Motor neuron (in vitro differentiated cells): Measurements from ENCODE around the gene MYO1G. TPM values are rescaled to one million over a fixed set of nuclear protein-coding genes. Genes with fewer than 3 reads are reported as not detected.
"Not testable (repeated sequence)": the region's sequence is repeated elsewhere in the genome, so short reads cannot be mapped to it uniquely, and the experiment has no call there.

Experiments
- ATAC-seq, 8 experiments: fragments of 200-7000 bp; cut with Tn5 transposase; replicated peaks in 6 of 8; 2 replicates each; pipeline ENCODE4 v1.8.0; 2021; ENCODE audit warnings: mild to moderate bottlenecking in 8 of 8, moderate library complexity in 8 of 8
- H3K27ac ChIP-seq, 2 donors: fragments of 250-450 bp; sonication (Bioruptor Pico); 2 replicates each; pipeline ENCODE4 v1.9.0; 2021; ENCODE audit warnings: antibody characterized with exemption in 2 of 2, mild to moderate bottlenecking in 2 of 2, moderate library complexity in 1 of 2
- H3K4me1 ChIP-seq, 2 donors: fragments of 250-450 bp; sonication (Bioruptor Pico); replicated peaks in 1 of 2; 2 replicates each; pipeline ENCODE4 v1.6.1; 2021; ENCODE audit warnings: antibody characterized with exemption in 2 of 2, mild to moderate bottlenecking in 2 of 2, moderate library complexity in 1 of 2
- H3K4me3 ChIP-seq, 5 donors: fragments of 250-450 bp; sonication (Bioruptor Pico); 2 replicates each; pipeline ENCODE4 v1.9.0; 2021; ENCODE audit warnings: antibody characterized with exemption in 5 of 5, mild to moderate bottlenecking in 5 of 5, moderate library complexity in 4 of 5
- WGBS, 10 experiments: fragments of 450-650 bp; shearing (Covaris generic); methylation state at CpG; one replicate each; pipeline ENCODE4 v1.0.0; 2022; 5-methylcytosine and 5-hydroxymethylcytosine counted together
- in situ Hi-C, 9 experiments: fragments of 400-800 bp; cut with MboI; loops; one replicate each; pipeline ENCODE4 v1.15.0; 2021; ENCODE audit warnings: low sequenced_read_pairs in 9 of 9, low pct_unique_long_range_greater_than_20kb in 2 of 9; ENCODE audit not compliant: unreplicated experiment in 9 of 9
- total RNA-seq, 8 experiments: library from RNA; unstranded; fragments of 300-600 nt; gene quantifications; 2 replicates each; pipeline versions ENCODE4 v1.2.3 to v1.2.4, GENCODE V29; 2022

Gene MYO1G
- 1 to 10 TPM in 1 of 8 experiments, under 1 TPM in 7; 0.11 to 1.4 (median 0.46) TPM for total RNA-seq

DNA sequence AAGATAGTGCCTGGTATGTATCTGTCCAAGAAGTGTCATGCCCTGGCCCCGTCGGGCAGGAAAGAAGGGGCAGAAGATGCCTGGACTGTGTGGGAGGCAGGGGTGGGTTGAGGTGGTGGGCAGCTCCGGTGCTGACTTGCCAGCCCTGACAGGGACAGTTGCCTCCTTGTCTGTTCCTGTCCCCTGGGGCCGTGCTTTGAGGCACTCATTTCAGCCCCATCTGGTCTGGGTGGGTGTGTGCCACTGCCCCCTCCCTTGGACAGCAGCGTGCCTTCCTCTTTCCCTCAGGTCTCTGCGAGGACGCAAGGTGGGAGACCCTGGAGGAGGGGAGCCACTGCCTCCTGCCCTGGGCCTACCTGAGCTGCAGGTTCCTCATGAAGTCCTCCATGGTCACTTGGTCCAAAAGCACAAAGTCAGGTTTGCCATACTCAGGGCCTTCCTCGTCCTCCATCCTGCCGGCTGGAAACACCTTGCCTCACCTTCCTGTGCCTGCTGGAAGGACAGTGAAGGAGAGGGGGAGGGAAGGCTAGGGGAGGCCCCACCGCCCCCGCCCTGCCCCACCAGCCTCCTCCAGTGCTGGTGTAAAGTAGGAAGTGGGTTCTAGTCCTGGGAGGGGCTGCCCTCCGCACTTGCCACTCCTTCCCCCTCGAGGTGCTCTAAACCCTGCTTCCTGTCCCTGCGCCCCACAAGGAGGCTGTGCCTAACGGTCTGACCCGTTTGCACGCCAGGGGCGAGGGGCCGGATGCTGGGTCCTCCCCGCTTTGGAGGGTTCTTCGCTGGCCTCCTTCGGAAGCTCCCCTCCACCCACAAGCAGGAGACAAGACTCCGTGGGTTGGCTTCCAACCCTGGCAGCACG is at the start of gene MYO1G:
Gene MYO1G (minus strand): TSS at position 505 of the 856 bp plus-strand sequence. CDS start 54 bp downstream, at position 451.
- in situ Hi-C loops = no loop called here
- 83 to 100% (median 89%) methylated on average over 1 to 7 of the region's 24 CpGs; no CpG with 5 or more reads in 4 of the 10 experiments for WGBS, 10 experiments
- H3K27ac ChIP-seq = no peak within 1 kb of the TSS
- H3K4me3 ChIP-seq = no peak within 1 kb of the TSS
- no peaks in the 10 kb centered on the region for H3K4me1 ChIP-seq
- peak in 1 of 8 experiments; percentile 15 for ATAC-seq

DNA sequence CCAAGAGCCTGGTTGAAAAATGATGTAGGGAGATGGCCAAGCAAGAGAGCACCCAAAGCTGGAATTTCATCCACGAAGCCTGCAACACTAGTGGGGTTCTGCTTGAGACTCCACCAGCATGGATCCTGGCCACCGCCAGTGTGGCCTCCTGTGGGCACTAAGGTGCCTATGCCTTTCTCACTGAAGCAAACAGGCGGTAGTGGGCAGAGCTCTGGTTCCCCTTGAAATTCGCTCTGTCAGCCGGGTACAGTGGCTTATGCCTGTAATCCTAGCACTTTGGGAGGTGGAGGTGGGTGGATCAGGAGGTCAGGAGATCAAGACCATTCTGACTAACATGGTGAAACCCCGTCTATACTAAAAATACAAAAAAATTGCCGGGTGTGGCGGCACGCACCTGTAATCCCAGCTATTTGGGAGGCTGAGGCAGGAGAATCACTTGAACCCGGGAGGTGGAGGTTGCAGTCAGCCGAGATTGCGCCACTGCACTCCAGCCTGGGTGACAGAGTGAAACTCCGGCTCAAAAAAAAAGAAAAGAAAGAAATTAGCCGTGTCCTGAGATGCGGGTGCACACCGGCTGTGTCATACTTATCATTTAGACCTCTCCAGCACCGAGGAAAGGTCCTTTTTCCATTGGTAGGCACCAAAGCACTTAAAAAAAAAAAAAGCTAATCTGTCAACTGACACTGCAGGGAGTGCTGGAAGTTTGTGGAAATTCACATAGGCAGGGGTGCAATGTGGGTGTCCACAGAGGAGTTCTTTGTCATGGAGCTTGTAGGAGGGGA is 49.5 kb upstream of the MYO1G start:
- no peak overlapping the region for H3K27ac ChIP-seq
- no peak overlapping the region for H3K4me3 ChIP-seq
- in situ Hi-C loops = no loop called here
- 80 to 97% (median 90%) methylated on average over 5 to 13 of the region's 17 CpGs; no CpG with 5 or more reads in 4 of the 10 experiments for WGBS, 10 experiments
- ATAC-seq = no peak
- H3K4me1 ChIP-seq = peaks cover 0 to 4% of the 10 kb centered on the region in 2 donors

DNA sequence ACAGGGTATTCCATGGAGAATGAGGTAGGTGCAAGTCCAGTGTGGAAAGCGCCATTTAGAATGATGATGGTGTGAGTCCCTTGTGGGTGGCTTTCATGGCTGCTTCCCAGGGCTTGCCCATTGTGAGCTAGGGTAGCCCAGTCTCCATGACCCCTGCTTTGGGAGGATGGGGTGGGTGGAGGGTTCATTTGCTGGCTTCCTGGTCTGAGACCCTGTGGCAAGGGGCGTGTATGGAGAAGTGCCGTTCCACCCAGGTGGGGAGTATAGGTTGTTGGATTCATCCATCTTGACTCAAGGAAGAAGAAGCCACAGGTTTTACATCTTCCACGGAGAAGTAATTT is 48.9 kb upstream of the MYO1G start:
- H3K4me1 ChIP-seq = peaks cover 0 to 4% of the 10 kb centered on the region in 2 donors
- H3K4me3 ChIP-seq = no peak overlapping the region
- in situ Hi-C loops = no loop called here
- ATAC-seq = no peak
- WGBS, 10 experiments = 80 to 100% (median 100%) methylated on average over 1 to 4 of the region's 4 CpGs; no CpG with 5 or more reads in 6 of the 10 experiments
- no peak overlapping the region for H3K27ac ChIP-seq

DNA sequence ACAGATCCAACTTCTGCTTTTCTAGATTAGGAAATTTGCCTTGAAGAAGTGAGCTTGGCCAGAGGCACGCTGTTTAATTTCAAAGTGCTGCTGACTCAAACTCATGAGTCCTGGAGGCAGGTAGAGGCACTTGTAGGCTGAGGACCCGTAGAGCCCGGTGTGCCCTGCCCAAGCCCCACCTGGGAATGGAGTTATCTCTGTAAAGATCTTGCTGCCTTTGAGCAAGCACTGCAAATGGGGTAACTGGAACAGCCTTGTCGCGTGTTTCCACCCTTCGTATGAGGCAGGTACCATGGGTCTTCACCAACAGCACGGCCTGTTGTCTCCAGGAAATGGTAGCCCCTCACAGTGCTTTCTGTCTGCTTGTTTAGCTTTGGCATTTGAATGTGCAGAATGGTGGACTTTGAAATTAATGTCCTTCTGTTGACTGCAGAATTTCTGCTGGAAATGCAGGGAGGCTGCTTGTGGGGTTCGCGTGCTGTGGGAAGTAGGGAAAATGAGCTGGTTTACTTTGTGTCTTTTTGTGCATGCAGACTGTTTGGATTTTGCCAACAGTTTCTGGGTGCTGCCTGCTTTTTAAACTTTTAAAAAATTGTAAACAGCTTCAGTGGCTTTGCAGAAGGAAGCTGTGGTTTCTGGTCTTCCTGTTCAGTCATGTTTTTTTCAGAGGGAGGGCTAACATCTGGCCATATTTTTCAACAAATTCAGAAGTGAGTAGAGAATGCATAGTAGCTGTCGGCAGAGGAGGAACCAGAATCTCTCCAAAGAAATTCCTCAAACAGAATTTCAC is 48.4 kb upstream of the MYO1G start:
- Histone ChIP-seq H3K27ac (no peak overlapping the region), H3K4me3 (no peak overlapping the region), H3K4me1 (peaks cover 0 to 4% of the 10 kb centered on the region in 2 donors)
- in situ Hi-C loops = no loop called here
- no peak for ATAC-seq
- WGBS, 10 experiments = 0 to 100% (median 93%) methylated on average over 1 to 8 of the region's 10 CpGs

DNA sequence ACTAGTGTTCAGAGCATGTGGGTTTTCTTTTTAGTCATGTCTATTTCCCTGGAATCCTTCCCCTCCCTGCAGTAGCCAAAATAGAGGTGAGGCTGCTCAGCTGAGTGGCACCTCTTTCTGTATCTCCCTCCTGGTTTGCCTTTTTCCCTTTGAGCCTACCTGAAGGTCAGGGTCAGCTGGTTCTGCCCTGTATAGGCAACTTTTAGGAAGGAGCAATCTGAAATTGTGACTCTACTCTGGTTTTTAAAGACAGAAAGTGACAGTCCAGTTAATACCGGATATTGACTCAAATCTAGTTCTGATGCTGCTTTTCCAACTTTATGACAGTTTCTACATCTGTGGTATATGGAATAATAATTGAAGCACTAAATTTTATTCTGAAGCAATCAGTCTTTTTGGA is 47.2 kb upstream of the MYO1G start:
- in situ Hi-C loops = no loop called here
- WGBS, 10 experiments = 80 to 100% (median 100%) methylated on average over 1 of the region's 1 CpG
- no peak for ATAC-seq

DNA sequence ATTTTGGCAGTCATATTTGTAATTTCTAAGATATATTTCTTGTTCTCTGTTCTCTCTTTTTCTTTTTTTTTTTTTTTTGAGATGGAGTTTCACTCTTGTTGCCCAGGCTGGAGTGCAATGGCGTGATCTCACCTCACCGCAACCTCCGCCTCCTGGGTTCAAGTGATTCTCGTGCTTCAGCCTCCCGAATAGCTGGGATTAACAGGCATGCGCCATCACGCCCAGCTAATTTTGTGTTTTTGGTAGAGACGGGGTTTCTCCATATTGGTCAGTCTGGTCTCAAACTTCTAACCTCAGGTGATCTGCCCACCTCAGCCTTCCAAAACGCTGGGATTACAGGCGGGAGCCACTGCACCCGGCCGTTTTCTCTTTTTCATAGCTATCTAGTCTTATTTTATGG is 46.7 kb upstream of the MYO1G start:
- in situ Hi-C loops, H3K27ac ChIP-seq, H3K4me3 ChIP-seq, ATAC-seq, H3K4me1 ChIP-seq: not testable (repeated sequence)
- 82 to 100% (median 95%) methylated on average over 2 to 12 of the region's 12 CpGs; no CpG with 5 or more reads in 1 of the 10 experiments for WGBS, 10 experiments

More for the DNA sequence above, 47.2 kb upstream of the MYO1G start:
- H3K27ac ChIP-seq = no peak overlapping the region
- no peak overlapping the region for H3K4me3 ChIP-seq
- no peaks in the 10 kb centered on the region for H3K4me1 ChIP-seq

DNA sequence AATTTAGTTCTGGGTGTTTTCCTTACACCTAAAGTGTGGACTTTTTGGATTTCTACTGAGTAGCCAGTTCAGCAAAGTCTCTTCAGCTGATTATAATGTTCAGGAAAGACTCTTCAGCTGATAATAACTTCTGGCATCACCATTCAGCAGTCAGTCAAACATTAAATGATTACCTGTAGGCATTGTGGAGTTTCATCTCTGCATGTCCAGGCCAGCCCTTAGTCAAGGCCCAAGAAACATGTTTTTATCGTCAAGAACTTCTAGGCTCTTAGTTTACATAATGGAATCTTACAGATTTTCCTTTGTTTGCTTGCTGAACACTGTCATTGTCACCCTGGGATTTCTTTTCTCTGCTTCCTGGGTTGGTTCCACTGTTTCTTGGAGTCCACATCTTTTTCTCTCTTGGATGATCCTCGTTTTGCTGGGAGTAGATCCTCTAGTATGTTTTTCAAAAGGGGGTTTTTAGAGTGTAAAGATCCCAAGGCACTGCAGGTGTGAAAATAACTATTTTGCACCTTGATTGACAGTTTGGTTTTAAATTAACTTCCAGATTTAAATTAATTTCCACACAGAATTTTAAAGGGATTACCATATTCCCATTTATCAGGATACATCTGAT is 45.4 kb upstream of the MYO1G start:
- H3K4me3 ChIP-seq = no peak overlapping the region
- WGBS, 10 experiments = 90 to 100% (median 100%) methylated on average over 1 to 2 of the region's 2 CpGs; no CpG with 5 or more reads in 1 of the 10 experiments
- H3K27ac ChIP-seq = no peak overlapping the region
- in situ Hi-C loops = no loop called here
- no peaks in the 10 kb centered on the region for H3K4me1 ChIP-seq
- no peak for ATAC-seq

DNA sequence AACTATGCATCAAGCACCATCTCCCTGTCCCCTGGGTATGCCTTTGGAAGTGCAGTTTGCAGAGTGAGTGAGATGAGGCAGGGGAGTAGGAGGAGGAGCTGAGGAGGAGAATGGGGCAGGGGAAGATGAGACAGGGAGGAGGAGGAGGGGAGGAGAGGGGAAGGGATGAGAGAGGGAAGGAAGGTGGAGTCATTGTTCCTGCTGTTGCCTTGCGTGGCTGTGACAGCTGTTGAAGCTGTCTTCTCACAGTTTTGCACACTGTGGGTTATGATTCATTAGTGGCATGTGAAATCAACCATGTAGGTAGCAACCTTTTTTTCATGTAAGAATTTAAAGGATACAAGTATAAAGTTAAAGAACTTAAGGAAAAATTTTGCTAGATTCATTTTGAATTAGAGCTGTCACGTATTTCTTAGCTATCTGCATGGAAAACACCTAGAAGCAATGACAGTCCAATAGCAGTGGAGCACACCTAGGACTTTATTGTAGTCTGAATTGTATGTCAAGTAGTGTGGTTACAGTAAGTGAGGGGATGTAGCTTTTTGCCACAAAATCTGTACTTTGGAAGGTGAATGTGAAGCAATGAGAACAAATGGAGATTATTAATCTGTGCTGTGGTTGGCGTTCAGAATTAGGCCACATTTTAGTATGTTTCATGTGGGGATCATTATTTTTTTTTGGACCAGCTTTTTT is 42.9 kb upstream of the MYO1G start:
- peak in 6 of 8 experiments; percentile 40 to 85 (median 72) for ATAC-seq
- no peak overlapping the region for H3K4me3 ChIP-seq
- in situ Hi-C loops = no loop called here
- WGBS, 10 experiments = 72 to 100% (median 89%) methylated on average over 1 to 3 of the region's 3 CpGs; no CpG with 5 or more reads in 1 of the 10 experiments
- H3K4me1 ChIP-seq = no peaks in the 10 kb centered on the region
- H3K27ac ChIP-seq = no peak overlapping the region

DNA sequence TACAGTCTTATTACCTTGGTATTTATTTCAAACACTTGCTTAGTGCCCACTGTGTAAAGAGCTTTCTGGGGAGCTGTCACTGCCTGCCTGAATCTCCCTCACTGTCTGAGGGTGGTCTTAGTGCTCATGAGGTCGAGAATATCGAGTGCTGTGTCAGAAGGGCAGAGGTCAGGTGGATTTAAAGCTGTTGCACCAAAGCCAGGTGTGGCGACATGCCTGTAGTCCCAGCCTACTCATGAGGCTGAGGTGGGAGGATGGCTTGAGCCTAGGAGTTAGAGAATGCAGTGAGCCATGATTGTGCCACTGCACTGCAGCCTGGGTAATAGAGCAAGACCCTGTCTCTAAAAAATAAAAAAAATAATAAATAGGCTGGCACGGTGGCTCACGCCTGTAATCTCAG is 42.1 kb upstream of the MYO1G start:
- ATAC-seq = no peak
- in situ Hi-C loops = no loop called here
- Histone ChIP-seq H3K4me1 (no peaks in the 10 kb centered on the region), H3K4me3 (no peak overlapping the region), H3K27ac (no peak overlapping the region)
- WGBS, 10 experiments = 41 to 97% (median 75%) methylated on average over 2 to 5 of the region's 5 CpGs; no CpG with 5 or more reads in 2 of the 10 experiments

DNA sequence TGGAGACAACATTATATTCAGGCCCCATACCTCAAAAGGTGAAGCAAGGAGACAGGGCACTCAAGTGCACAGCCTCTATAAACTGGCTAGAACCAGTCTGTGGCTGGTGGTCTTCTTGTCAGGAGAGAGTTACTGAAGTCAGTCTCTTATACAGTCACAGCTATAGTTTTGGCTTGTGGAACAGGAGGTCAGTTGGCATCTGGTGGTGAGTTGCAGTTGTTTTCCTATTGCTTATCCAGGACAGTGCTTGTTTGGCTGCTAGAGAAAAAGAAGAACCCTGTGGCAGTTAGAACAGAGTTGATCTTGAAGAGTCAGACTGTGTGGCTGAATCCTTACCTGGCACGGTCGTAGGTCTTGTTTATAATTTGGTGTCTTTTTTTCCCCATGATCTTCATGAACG is 38.4 kb upstream of the MYO1G start:
- H3K4me1 ChIP-seq = no peaks in the 10 kb centered on the region
- no peak overlapping the region for H3K27ac ChIP-seq

DNA sequence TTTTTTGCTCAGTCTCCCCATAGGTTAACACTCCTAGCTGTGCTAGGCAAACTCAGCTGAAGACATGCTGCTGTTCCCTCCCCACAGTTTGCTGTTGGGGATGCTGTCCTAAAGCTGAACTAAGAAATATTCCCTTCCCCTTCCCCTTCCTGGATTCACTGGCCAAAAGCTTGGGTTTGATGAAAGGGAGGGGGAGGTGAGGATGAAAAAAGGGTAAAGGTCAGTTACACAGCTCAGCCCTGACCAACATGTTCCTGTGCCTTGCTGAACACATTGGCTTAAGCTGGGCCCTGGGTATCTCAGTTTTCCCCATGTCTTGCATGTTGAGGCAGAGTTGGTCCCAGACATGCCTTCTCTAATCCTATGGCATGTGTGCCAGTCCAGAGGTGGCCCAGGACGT is 36.5 kb upstream of the MYO1G start:
- WGBS, 10 experiments = 67 to 100% (median 88%) methylated on average over 1 of the region's 1 CpG; no CpG with 5 or more reads in 5 of the 10 experiments
- H3K4me1 ChIP-seq = no peaks in the 10 kb centered on the region
- peak in 1 of 8 experiments; percentile 16 for ATAC-seq
- no peak overlapping the region for H3K4me3 ChIP-seq
- no peak overlapping the region for H3K27ac ChIP-seq
- in situ Hi-C loops = no loop called here

More for the DNA sequence above, 38.4 kb upstream of the MYO1G start:
- 50 to 100% (median 80%) methylated on average over 1 to 3 of the region's 3 CpGs; no CpG with 5 or more reads in 1 of the 10 experiments for WGBS, 10 experiments
- no peak overlapping the region for H3K4me3 ChIP-seq
- in situ Hi-C loops = no loop called here
- no peak for ATAC-seq

DNA sequence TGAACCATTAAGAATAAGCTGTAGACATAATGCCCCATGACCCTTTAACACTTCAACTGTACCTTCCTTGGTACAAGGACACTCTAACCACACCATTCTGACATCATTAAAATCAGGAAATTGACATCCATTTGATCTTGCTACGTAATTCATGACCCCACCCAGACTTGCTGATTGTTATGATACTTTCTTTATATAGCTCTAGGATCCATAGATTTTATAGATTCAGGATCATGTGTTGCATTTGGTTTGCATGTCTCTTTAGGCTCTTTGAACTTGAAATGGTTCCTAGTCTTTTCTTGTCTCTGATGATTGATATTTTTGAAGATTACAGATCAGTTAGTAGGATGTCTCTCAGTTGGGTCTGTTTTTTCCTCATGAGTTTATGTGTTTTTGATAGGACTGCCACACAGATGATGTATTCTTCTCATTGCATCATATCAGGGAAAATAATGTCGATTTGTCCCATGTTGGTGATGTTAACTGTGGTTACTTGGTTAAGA is 34.7 kb upstream of the MYO1G start:
- Histone ChIP-seq H3K4me1 (no peaks in the 10 kb centered on the region), H3K4me3 (no peak overlapping the region), H3K27ac (no peak overlapping the region)
- WGBS, 10 experiments = 9 to 95% (median 83%) methylated on average over 1 to 2 of the region's 2 CpGs
- in situ Hi-C loops = no loop called here
- ATAC-seq = peak in 2 of 8 experiments; percentile 59 to 69
